Thoracic aorta (tissue), 2 donors: ENCODE measurements around the gene PTPRG. TPM values are rescaled to one million over a fixed set of nuclear protein-coding genes. Genes with fewer than 3 reads are reported as not detected.

Experiments used
- ATAC-seq: fragments of 150-250 bp; one replicate; pipeline ENCODE4 v1.8.0; 2017; ENCODE audit warnings: low read depth; ENCODE audit not compliant: insufficient number of reproducible peaks, low FRiP score
- DNase-seq: peaks from one replicate; pipeline ENCODE4 v3.0.0-alpha.2; 2020; ENCODE audit warnings: low spot score
- H3K27ac ChIP-seq, 2 donors: fragments of 200-600 bp; sonication (generic); 1 replicate in 1 of 2; 2 replicates in 1 of 2; pipeline ENCODE4 v1.5.1; 2016; ENCODE audit warnings: mild to moderate bottlenecking in 2 of 2, moderate library complexity in 2 of 2
- H3K27me3 ChIP-seq: fragments of 200-600 bp; sonication (generic); replicated peaks from 2 replicates; pipeline ENCODE4 v1.6.0; 2016; ENCODE audit warnings: mild to moderate bottlenecking; ENCODE audit not compliant: insufficient read depth
- H3K36me3 ChIP-seq: fragments of 200-600 bp; sonication (generic); one replicate; pipeline ENCODE4 v1.5.1; 2016
- H3K4me1 ChIP-seq, 2 donors: fragments of 200-600 bp; sonication (generic); 1 replicate in 1 of 2; 2 replicates in 1 of 2; pipeline versions ENCODE4 v1.5.1 to v1.6.0; 2016; ENCODE audit warnings: low read depth in 2 of 2, mild to moderate bottlenecking in 1 of 2; ENCODE audit not compliant: control insufficient read depth in 1 of 2
- H3K4me3 ChIP-seq: fragments of 200-600 bp; sonication (generic); 2 replicates; pipeline ENCODE4 v1.5.1; 2016; ENCODE audit warnings: mild to moderate bottlenecking
- H3K9me3 ChIP-seq: fragments of 200-600 bp; sonication (generic); 2 replicates; pipeline ENCODE4 v1.5.1; 2016
- total RNA-seq, 2 donors: library from RNA; depleted of rRNA; stranded (reverse); fragments of >200 nt; gene quantifications; one replicate each; pipeline versions ENCODE4 v1.1.0 to v1.2.3, GENCODE V29; 2016
- TF ChIP-seq, protein P1 (sequence below): fragments of 200-600 bp; sonication (generic); IDR thresholded peaks from one replicate; pipeline ENCODE4 v1.5.1; 2019; ENCODE audit warnings: antibody characterized with exemption

PTPRG gene
- total RNA-seq, 2 donors from 2014 or later = 154 to 208 TPM

DNA sequence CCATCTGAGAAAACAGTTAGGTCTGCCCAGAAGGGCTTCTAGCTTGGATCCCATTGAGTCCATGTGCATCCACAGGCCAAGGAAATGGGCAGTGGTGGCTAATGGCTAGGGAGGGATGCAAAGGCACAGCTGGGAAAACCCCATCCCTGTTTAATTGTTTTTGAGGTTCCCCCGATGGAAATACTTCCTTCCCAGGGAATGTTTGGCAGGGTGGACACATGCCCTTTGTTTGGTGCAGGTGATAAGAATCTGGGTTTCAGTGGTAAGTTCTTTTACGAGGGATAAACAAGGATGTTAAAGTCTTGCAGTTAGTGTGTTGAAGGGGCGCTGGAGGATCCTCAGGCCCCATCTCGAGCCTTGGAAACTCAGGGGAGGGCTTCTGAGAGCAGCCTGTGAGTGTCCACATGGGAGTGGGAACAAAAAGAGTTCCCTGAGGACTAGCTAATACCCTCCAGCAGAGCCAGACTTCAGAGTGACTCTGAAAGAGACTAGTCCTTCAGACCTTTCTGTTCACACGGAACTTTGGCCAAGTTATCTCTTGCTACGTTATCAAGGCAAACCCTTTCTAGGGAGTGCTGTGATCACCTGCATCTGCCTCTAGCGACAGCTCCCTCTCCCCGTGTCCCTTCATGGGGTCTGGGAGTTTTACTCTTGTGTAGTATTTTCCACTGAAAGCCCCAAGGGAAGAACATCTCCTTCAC lies 17.4 kb downstream of the PTPRG start:
- no peaks in the 10 kb centered on the region for H3K36me3 ChIP-seq
- DNase-seq (no peak), ATAC-seq (no peak)
- TF ChIP-seq, protein P1, sequence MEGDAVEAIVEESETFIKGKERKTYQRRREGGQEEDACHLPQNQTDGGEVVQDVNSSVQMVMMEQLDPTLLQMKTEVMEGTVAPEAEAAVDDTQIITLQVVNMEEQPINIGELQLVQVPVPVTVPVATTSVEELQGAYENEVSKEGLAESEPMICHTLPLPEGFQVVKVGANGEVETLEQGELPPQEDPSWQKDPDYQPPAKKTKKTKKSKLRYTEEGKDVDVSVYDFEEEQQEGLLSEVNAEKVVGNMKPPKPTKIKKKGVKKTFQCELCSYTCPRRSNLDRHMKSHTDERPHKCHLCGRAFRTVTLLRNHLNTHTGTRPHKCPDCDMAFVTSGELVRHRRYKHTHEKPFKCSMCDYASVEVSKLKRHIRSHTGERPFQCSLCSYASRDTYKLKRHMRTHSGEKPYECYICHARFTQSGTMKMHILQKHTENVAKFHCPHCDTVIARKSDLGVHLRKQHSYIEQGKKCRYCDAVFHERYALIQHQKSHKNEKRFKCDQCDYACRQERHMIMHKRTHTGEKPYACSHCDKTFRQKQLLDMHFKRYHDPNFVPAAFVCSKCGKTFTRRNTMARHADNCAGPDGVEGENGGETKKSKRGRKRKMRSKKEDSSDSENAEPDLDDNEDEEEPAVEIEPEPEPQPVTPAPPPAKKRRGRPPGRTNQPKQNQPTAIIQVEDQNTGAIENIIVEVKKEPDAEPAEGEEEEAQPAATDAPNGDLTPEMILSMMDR = no peak
- H3K27me3 ChIP-seq = no peaks in the 10 kb centered on the region
- H3K4me3 ChIP-seq = no peak overlapping the region
- no peaks in the 10 kb centered on the region for H3K9me3 ChIP-seq
- H3K4me1 ChIP-seq = peaks cover 9 to 35% of the 10 kb centered on the region in 2 donors
- H3K27ac ChIP-seq = no peak overlapping the region

DNA sequence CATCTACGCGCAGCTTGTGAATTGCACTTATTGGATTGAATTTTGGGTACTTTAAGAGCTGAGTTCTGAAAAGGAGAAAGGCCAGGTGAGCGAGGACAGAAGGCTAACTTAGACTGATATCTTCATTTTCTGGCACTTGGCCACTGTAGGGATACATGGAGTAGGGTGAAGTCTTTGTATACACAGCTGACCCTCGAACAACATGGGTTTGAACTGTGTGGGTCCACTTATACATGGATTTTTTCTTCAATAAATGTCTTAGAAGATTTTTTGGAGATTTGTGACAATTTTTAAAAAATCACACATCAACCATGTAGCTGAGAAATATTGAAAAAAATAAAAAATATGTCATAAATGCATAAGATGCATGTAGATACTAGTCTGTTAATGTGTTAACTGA lies 18.3 kb downstream of the PTPRG start:
- DNase-seq (no peak), ATAC-seq (no peak)
- H3K27ac ChIP-seq = no peak overlapping the region
- no peak overlapping the region for H3K4me3 ChIP-seq
- no peaks in the 10 kb centered on the region for H3K9me3 ChIP-seq
- TF ChIP-seq, protein P1 = no peak
- no peaks in the 10 kb centered on the region for H3K27me3 ChIP-seq
- H3K4me1 ChIP-seq = peaks cover 9 to 35% of the 10 kb centered on the region in 2 donors
- no peaks in the 10 kb centered on the region for H3K36me3 ChIP-seq

DNA sequence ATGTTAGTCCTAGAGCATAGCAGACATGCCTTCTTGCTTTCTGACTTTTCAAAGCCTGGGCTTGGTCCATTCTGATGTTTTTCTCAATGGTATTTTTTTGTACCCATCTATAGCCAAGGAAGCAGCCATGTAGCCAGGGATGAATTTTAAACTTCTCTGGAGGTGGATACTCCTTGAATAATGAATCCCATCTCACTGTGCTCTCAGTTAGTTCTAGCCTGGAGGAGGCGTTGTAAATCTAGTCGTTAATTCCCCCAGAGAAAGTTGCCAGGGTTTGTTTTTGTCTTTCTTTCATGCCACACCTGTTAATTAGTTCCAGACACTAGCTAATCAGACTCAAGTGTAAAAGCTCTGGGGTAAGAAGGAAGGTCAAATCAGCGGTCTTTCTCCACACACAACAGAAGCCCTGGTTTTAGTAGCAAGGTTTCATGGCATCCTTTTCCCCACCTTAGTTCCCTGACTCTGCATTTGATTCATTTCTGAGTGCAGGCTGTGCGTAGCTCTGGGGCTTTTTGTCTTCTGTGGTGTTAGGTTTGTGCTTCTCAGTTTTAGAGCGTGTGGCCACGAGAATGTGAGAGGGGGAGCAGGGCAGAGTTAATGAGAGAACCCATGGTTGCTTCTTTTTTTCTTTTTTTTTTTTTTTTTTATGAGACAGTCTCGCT lies 19.7 kb downstream of the PTPRG start:
- Histone ChIP-seq H3K9me3 (no peaks in the 10 kb centered on the region), H3K4me1 (peaks cover 9 to 35% of the 10 kb centered on the region in 2 donors), H3K27me3 (no peaks in the 10 kb centered on the region), H3K27ac (peak overlapping the region in 1 of 2 donors; percentile 45), H3K36me3 (no peaks in the 10 kb centered on the region), H3K4me3 (no peak overlapping the region)
- DNase-seq (no peak), ATAC-seq (no peak)
- TF ChIP-seq, protein P1 = no peak

DNA sequence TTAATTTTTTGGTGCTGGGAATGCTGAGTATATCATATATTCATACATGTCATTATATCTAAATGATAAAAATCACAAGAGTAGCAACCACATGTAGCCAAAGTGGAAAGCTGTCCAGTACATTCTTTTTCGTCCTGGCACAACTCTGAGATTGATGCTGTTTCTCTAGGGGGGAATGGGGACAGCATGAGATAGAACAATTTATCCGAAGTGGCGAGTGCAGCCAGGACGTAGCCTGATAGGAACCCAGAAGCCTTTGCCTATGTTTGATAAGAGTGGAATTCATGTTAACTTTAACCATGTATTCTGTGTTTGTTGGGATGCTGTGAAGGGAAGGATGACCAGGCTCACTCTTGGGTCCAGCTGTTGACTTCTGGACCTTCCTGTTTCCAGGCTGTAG lies 20.9 kb downstream of the PTPRG start:
- DNase-seq = no peak

DNA sequence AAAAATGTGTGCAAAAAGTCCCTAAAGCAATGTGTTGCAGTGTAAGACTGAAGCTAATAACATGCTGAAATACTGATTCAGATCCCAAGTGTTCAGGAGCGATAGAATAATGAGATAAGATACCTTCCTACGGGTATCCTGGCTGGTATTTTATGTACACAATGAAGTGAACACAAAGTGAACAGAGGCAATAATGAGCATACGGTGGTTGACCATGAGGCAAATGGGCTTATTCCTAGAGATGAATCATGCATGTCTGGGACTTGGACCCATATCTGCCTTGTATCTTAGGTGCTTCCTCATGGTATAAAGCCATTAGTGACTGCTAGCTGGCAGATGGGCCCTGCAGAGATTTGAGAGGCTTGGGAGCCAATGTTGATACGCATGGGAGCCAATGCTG lies 21.5 kb downstream of the PTPRG start:
- ATAC-seq (no peak), DNase-seq (no peak)
- TF ChIP-seq, protein P1 = no peak
- Histone ChIP-seq H3K27me3 (no peaks in the 10 kb centered on the region), H3K4me3 (no peak overlapping the region), H3K4me1 (peaks cover 9 to 33% of the 10 kb centered on the region in 2 donors), H3K27ac (no peak overlapping the region), H3K9me3 (no peaks in the 10 kb centered on the region), H3K36me3 (no peaks in the 10 kb centered on the region)

More for the DNA sequence above, 20.9 kb downstream of the PTPRG start:
- Histone ChIP-seq H3K9me3 (no peaks in the 10 kb centered on the region), H3K36me3 (no peaks in the 10 kb centered on the region), H3K27ac (no peak overlapping the region), H3K4me1 (peaks cover 9 to 35% of the 10 kb centered on the region in 2 donors), H3K27me3 (no peaks in the 10 kb centered on the region), H3K4me3 (no peak overlapping the region)
- TF ChIP-seq, protein P1 = no peak
- ATAC-seq = no peak
